OCI-M2 (cell line): ENCODE measurements around the gene CFAP73.
"Not testable (repeated sequence)": the region's sequence is repeated elsewhere in the genome, so short reads cannot be mapped to it uniquely, and the experiment has no call there.

Source experiments
- DNase-seq: peaks from one replicate; lab custom pipeline; 2025; ENCODE audit not compliant: unreplicated experiment; lab: John Stamatoyannopoulos, UW

CFAP73 gene

GRCh38 chr12:113186033-113186365, 36.5 kb downstream of the CFAP73 start:
- no peak for DNase-seq

GRCh38 chr12:113186666-113187325, 37.3 kb downstream of the CFAP73 start:
- no peak for DNase-seq

- no peak for DNase-seq
Observed at GRCh38 chr12:113189361-113189760, 39.8 kb downstream of the CFAP73 start.

GRCh38 chr12:113190761-113191160, 41.2 kb downstream of the CFAP73 start:
- DNase-seq = no peak

GRCh38 chr12:113191227-113191626, 41.7 kb downstream of the CFAP73 start:
- no peak for DNase-seq

GRCh38 chr12:113194971-113195391, 45.5 kb downstream of the CFAP73 start:
- DNase-seq = no peak

- DNase-seq = no peak
Observed at GRCh38 chr12:113195598-113195997, 46.1 kb downstream of the CFAP73 start.

- no peak for DNase-seq
Observed at GRCh38 chr12:113196582-113196981, 47.1 kb downstream of the CFAP73 start.

GRCh38 chr12:113196990-113197389, 47.5 kb downstream of the CFAP73 start:
- no peak for DNase-seq

- no peak for DNase-seq
Observed at GRCh38 chr12:113197518-113198077, 48.1 kb downstream of the CFAP73 start.

- no peak for DNase-seq
Observed at GRCh38 chr12:113198296-113198695, 48.8 kb downstream of the CFAP73 start.

GRCh38 chr12:113200021-113200797, 50.7 kb downstream of the CFAP73 start:
- DNase-seq = no peak

- no peak for DNase-seq
Observed at GRCh38 chr12:113201187-113202177, 52.0 kb downstream of the CFAP73 start.

- no peak for DNase-seq
Observed at GRCh38 chr12:113202300-113203075, 53.0 kb downstream of the CFAP73 start.

- no peak for DNase-seq
Observed at GRCh38 chr12:113203852-113204760, 54.6 kb downstream of the CFAP73 start.

- no peak for DNase-seq
Observed at GRCh38 chr12:113204804-113205203, 55.3 kb downstream of the CFAP73 start.

- not testable (repeated sequence) for DNase-seq
Observed at GRCh38 chr12:113206802-113207201, 57.3 kb downstream of the CFAP73 start.

GRCh38 chr12:113207613-113208040, 58.1 kb downstream of the CFAP73 start:
- no peak for DNase-seq
